ENCODE data around the gene OAF. TPM values are rescaled to one million over a fixed set of nuclear protein-coding genes. Genes with fewer than 3 reads are reported as not detected.

Gene OAF
- total RNA-seq, 1 donor from 2014 or later, result 20.9 TPM

GRCh38 chr11:120195601-120196320 lies 15.1 kb upstream of the OAF start:
- Mint-ChIP-seq H3K4me1 (ENCODE audit: low read depth, unreplicated experiment) (peaks cover 5% of the 10 kb centered on the region), H3K9me3 (ENCODE audit: unreplicated experiment) (peaks cover 2% of the 10 kb centered on the region), H3K4me3 (ENCODE audit: unreplicated experiment) (no peak overlapping the region), H3K27ac (ENCODE audit: unreplicated experiment) (no peak overlapping the region), H3K36me3 (ENCODE audit: low read depth, unreplicated experiment) (peaks cover 2% of the 10 kb centered on the region), H3K27me3 (ENCODE audit: low read depth, unreplicated experiment) (peaks cover 72% of the 10 kb centered on the region)
- Histone ChIP-seq H3K4me2 (ENCODE audit: low read length) (no peak overlapping the region), H2AFZ (ENCODE audit: low read depth, low read length) (no peak overlapping the region), H4K20me1 (ENCODE audit: insufficient read depth, low read length) (no peaks in the 10 kb centered on the region), H3K4me3 (ENCODE audit: insufficient read depth, low read depth, low read length) (no peak overlapping the region), H3K9ac (ENCODE audit: low read length) (no peak overlapping the region), H3K4me1 (ENCODE audit: insufficient read depth, low read length) (no peaks in the 10 kb centered on the region), H3K27ac (ENCODE audit: low read depth, low read length) (no peak overlapping the region), H3K9me3 (ENCODE audit: insufficient read depth, low read depth, low read length) (no peaks in the 10 kb centered on the region), H3K36me3 (ENCODE audit: insufficient read depth, low read length) (no peaks in the 10 kb centered on the region), H3K27me3 (ENCODE audit: insufficient read depth, low read length) (peaks cover 12% of the 10 kb centered on the region), H3K79me2 (ENCODE audit: insufficient read depth, low read length) (no peaks in the 10 kb centered on the region)
- TF ChIP-seq CTCF (IDR thresholded peaks at IDR 0.05; ENCODE audit: insufficient read depth, low read depth, low read length) (no peak), EZH2 (IDR thresholded peaks at IDR 0.05; ENCODE audit: insufficient read depth, low read length) (no peak)
- FAIRE-seq (no peak), DNase-seq (ENCODE audit: low read depth) (no peak)

- Histone ChIP-seq H3K79me2 (ENCODE audit: insufficient read depth, low read length) (no peaks in the 10 kb centered on the region), H3K4me3 (ENCODE audit: insufficient read depth, low read depth, low read length) (no peak overlapping the region), H2AFZ (ENCODE audit: low read depth, low read length) (no peak overlapping the region), H3K9ac (ENCODE audit: low read length) (no peak overlapping the region), H3K4me1 (ENCODE audit: insufficient read depth, low read length) (no peaks in the 10 kb centered on the region), H3K4me2 (ENCODE audit: low read length) (no peak overlapping the region), H3K9me3 (ENCODE audit: insufficient read depth, low read depth, low read length) (no peaks in the 10 kb centered on the region), H3K27ac (ENCODE audit: low read depth, low read length) (no peak overlapping the region), H3K27me3 (ENCODE audit: insufficient read depth, low read length) (peaks cover 7% of the 10 kb centered on the region), H3K36me3 (ENCODE audit: insufficient read depth, low read length) (no peaks in the 10 kb centered on the region), H4K20me1 (ENCODE audit: insufficient read depth, low read length) (no peaks in the 10 kb centered on the region)
- no peak overlapping the region for H3K4me3 Mint-ChIP-seq (ENCODE audit: unreplicated experiment)
- FAIRE-seq, result no peak
- peaks cover 5% of the 10 kb centered on the region for H3K4me1 Mint-ChIP-seq (ENCODE audit: low read depth, unreplicated experiment)
- H3K9me3 Mint-ChIP-seq (ENCODE audit: unreplicated experiment), result peaks cover 3% of the 10 kb centered on the region
- H3K27ac Mint-ChIP-seq (ENCODE audit: unreplicated experiment), result no peak overlapping the region
- DNase-seq (ENCODE audit: low read depth), result no peak
- peaks cover 65% of the 10 kb centered on the region for H3K27me3 Mint-ChIP-seq (ENCODE audit: low read depth, unreplicated experiment)
- TF ChIP-seq CTCF (IDR thresholded peaks at IDR 0.05; ENCODE audit: insufficient read depth, low read depth, low read length) (no peak), EZH2 (IDR thresholded peaks at IDR 0.05; ENCODE audit: insufficient read depth, low read length) (no peak)
- peaks cover under 1% of the 10 kb centered on the region for H3K36me3 Mint-ChIP-seq (ENCODE audit: low read depth, unreplicated experiment)
These were observed 14.0 kb upstream of the OAF start for GRCh38 chr11:120196826-120197225.

GRCh38 chr11:120197251-120197891 lies 13.5 kb upstream of the OAF start:
- no peak overlapping the region for H2AFZ ChIP-seq (ENCODE audit: low read depth, low read length)
- Mint-ChIP-seq H3K27me3 (ENCODE audit: low read depth, unreplicated experiment) (peaks cover 63% of the 10 kb centered on the region), H3K4me3 (ENCODE audit: unreplicated experiment) (no peak overlapping the region), H3K27ac (ENCODE audit: unreplicated experiment) (no peak overlapping the region), H3K4me1 (ENCODE audit: low read depth, unreplicated experiment) (peaks cover 5% of the 10 kb centered on the region), H3K9me3 (ENCODE audit: unreplicated experiment) (peaks cover 3% of the 10 kb centered on the region), H3K36me3 (ENCODE audit: low read depth, unreplicated experiment) (no peaks in the 10 kb centered on the region)
- H3K9me3 ChIP-seq (ENCODE audit: insufficient read depth, low read depth, low read length), result no peaks in the 10 kb centered on the region
- H3K27me3 ChIP-seq (ENCODE audit: insufficient read depth, low read length), result peaks cover 7% of the 10 kb centered on the region
- no peaks in the 10 kb centered on the region for H3K4me1 ChIP-seq (ENCODE audit: insufficient read depth, low read length)
- H3K27ac ChIP-seq (ENCODE audit: low read depth, low read length), result no peak overlapping the region
- DNase-seq (ENCODE audit: low read depth) (no peak), FAIRE-seq (no peak)
- H3K4me3 ChIP-seq (ENCODE audit: insufficient read depth, low read depth, low read length), result no peak overlapping the region
- no peak overlapping the region for H3K4me2 ChIP-seq (ENCODE audit: low read length)
- H3K36me3 ChIP-seq (ENCODE audit: insufficient read depth, low read length), result no peaks in the 10 kb centered on the region
- H4K20me1 ChIP-seq (ENCODE audit: insufficient read depth, low read length), result no peaks in the 10 kb centered on the region
- H3K9ac ChIP-seq (ENCODE audit: low read length), result no peak overlapping the region
- H3K79me2 ChIP-seq (ENCODE audit: insufficient read depth, low read length), result no peaks in the 10 kb centered on the region
- TF ChIP-seq CTCF (IDR thresholded peaks at IDR 0.05; ENCODE audit: insufficient read depth, low read depth, low read length), result no peak
- TF ChIP-seq EZH2 (IDR thresholded peaks at IDR 0.05; ENCODE audit: insufficient read depth, low read length), result no peak

All from astrocyte (in vitro differentiated cells and primary cell).